ENCODE data around the gene DNAJC5.
"Not testable (repeated sequence)": the region's sequence is repeated elsewhere in the genome, so short reads cannot be mapped to it uniquely, and the experiment has no call there.

DNAJC5 gene

GRCh38 chr20:63894358-63895201 lies at the start of gene DNAJC5:
TSS of gene DNAJC5 (plus strand) at chr20:63895126. CDS start at chr20:63928346, 33,220 bp downstream.
- peak; percentile 97 for DNase-seq (ENCODE audit: low spot score)

GRCh38 chr20:63846128-63846771 lies 48.7 kb upstream of the DNAJC5 start:
- DNase-seq (ENCODE audit: low spot score) = no peak

GRCh38 chr20:63846888-63847236 lies 48.1 kb upstream of the DNAJC5 start:
- no peak for DNase-seq (ENCODE audit: low spot score)

GRCh38 chr20:63847237-63848002 lies 47.5 kb upstream of the DNAJC5 start:
- DNase-seq (ENCODE audit: low spot score) = no peak

- no peak for DNase-seq (ENCODE audit: low spot score)
Measured at GRCh38 chr20:63848003-63848911, 46.7 kb upstream of the DNAJC5 start.

GRCh38 chr20:63850689-63851547 lies 44.0 kb upstream of the DNAJC5 start:
- no peak for DNase-seq (ENCODE audit: low spot score)

- not testable (repeated sequence) for DNase-seq (ENCODE audit: low spot score)
Measured at GRCh38 chr20:63851548-63851943, 43.4 kb upstream of the DNAJC5 start.

GRCh38 chr20:63853733-63854068 lies 41.2 kb upstream of the DNAJC5 start:
- not testable (repeated sequence) for DNase-seq (ENCODE audit: low spot score)

GRCh38 chr20:63854069-63854765 lies 40.7 kb upstream of the DNAJC5 start:
- DNase-seq (ENCODE audit: low spot score) = no peak

- no peak for DNase-seq (ENCODE audit: low spot score)
Measured at GRCh38 chr20:63854766-63855362, 40.1 kb upstream of the DNAJC5 start.

GRCh38 chr20:63855363-63856097 lies 39.4 kb upstream of the DNAJC5 start:
- DNase-seq (ENCODE audit: low spot score) = no peak

- DNase-seq (ENCODE audit: low spot score) = no peak
Measured at GRCh38 chr20:63856098-63856511, 38.8 kb upstream of the DNAJC5 start.

GRCh38 chr20:63857764-63858392 lies 37.0 kb upstream of the DNAJC5 start:
- DNase-seq (ENCODE audit: low spot score) = no peak

GRCh38 chr20:63858393-63859165 lies 36.3 kb upstream of the DNAJC5 start:
- DNase-seq (ENCODE audit: low spot score) = no peak

GRCh38 chr20:63859166-63859699 lies 35.7 kb upstream of the DNAJC5 start:
- no peak for DNase-seq (ENCODE audit: low spot score)

- no peak for DNase-seq (ENCODE audit: low spot score)
Measured at GRCh38 chr20:63860325-63861051, 34.4 kb upstream of the DNAJC5 start.
